ENCODE measurements around the gene GCNT2.
"Not testable (repeated sequence)": the region's sequence is repeated elsewhere in the genome, so short reads cannot be mapped to it uniquely, and the experiment has no call there.

The GCNT2 gene

DNA sequence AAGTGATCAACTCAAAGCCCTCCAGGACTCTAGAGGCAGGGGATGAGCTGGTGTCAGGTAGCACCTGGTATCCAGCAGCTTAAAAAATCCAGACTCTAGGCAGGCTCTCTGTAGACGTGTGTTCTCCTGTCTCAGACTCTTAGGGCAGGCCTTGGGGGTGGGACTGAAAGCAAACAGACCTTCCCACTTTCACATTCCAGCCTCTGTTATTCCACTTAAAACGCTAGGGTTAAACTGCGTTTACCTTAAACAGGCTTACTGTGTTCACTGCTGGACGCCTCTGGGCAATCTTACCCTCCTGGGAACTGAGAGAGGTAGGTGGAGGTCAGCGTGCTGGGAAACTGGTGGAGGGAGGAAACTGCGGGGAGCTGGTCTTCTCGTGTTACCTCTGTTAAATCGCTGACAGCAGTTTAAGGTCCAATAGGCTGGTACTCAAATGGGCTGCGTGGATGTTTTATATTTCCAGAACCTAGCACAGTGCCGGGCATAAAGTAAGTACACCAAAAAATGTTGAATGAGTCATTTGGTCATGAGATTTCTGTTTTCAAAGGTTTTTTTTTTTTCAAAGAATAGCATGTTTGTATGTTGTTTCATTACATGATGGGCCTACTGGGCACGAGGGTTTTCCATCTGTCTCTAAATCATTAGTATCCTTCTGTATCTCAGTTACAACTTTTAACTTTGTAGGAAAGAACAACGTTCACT, at the start of gene GCNT2:
Gene GCNT2 (plus strand): TSS at position 248 of the 705 bp plus-strand sequence. CDS start 7,561 bp downstream, outside the sequence.
- peak; percentile 72 for DNase-seq

DNA sequence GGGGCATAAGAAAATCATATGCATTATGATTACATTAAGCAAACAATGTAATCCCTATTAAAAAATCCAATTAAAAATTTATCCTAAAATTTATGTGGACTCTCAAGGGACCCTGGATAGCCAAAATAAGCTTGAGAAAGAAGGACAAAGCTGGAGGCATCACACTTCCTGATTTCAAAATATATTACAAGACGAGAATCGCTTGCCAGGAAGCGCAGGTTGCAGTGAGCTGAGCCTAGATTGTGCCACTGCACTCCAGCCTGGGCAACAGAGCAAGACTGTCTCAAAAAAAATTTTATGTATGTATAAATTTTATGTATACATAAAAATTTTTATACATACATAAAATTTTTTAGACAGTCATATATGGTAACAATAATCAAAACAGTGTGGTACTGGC, 48.5 kb upstream of the GCNT2 start:
- no peak for DNase-seq

DNA sequence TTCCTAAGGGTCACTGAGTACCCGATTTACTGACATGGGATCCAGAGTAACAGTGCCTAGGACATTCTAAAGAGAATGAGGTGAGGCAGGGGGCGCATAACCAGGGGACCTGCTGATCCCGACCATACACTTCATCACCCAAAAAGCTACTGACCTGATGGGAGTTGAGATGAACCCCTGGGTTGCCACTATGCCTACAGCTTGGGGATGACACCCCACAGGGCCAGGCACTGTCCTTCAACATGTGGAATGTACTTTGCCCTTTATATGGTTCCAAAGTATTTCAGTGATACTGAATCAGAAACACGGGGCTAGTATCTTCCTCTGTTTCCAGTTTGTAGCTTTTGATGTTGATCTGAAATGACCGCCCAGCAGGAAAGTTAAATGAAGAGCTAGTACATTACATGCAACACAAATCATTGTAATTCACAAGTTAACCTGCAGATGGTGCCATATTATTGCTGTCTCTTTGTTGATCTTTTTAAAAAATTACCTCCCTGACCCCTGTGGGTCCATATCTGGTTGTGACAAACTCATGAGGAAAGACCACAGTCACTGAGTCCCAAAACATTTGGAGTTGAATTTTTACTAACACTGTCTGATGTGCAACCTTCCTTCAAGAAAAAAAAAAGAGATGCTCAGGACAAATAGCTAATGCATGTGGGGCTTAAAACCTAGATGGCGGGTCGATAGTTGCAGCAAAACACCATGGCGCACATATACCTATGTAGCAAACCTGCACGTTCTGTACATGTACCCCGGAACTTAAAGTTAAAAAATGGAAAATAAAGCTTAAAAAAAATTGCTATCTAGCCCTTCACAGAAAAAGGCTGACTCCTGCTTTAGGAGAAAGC, 42.7 kb upstream of the GCNT2 start:
- peak; percentile 77 for DNase-seq

DNA sequence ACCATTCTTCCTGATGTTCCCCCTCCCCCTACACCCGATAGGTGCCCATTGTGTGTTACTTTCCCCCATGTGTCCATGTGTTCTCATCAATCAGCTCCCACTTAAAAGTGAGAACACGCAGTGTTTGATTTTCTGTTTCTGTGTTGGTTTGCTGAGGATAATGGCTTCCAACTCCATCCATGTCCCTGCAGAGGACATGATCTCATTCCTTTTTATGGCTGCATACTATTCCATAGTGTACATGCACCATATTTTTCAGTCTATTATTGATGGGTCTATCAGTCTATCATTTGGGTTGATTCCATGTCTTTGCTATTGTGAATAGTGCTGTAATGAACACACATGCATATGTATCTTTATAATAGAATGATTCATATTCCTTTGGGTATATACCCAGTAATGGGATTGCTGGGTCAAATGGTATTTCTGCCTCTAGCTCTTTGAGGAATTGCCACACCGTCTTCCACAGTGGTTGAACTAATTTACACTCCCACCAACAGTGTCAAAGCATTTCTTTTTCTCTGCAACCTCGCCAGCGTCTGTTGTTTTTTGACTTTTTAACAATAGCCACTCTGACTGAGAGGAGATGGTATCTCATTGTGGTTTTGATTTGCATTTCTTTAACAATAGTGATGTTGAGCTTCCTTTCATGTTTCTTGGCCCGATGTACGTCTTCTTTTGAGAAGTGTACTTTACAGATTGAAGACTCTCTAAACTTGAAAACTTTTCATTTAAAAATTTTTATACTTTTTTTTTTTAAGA, 41.0 kb upstream of the GCNT2 start:
- DNase-seq: peak; percentile 13

GRCh38 chr6:10481101-10481500, 40.0 kb upstream of the GCNT2 start:
- no peak for DNase-seq

DNA sequence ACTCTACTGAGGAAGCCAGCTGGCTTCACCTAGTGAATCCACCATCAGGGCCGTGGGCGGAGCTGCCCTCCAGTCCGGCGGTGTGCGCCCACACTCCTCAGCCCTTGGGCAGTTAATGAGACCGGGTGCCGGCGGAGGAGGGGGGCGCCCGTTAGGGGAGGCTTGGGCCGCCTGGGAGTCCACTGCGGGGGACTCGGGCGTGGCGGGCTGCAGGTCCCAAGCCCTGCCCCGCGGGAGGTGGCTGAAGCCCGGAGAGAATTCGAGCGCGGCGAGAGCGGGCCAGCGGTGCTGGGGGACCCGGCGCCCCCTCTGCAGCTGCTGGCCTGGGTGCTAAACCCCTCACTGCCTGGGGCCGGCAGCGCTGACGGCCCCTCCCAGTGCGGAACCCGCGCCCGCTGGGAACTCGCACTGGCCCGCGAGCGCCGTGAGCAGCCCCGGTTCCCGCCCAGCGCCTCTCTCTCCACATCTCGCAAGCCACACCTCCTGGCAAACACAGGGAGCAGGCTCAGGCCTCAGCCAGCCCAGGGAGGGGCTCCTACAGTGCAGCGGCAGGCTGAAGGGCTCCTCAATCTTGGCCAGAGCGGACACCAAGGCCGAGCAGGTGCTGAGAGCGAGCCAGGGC, 38.4 kb upstream of the GCNT2 start:
- DNase-seq: no peak

DNA sequence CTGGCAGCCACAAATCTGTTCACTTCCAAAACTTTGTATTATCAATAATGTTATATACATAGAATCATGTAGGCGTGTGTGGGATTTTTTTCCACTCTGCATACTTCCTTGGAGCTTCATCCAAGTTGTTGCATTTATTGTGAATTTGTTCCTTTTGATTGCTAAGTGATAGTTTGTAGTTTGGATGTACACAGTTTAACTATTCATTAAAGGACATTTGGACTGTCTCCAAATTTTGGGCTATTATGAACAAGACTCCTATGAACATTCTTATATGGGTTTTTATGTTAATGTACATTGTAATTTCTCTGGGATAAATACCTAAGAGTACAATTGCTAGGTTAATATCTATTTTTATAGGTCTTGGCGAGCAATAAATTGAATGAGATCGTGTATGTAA, 36.2 kb upstream of the GCNT2 start:
- DNase-seq: no peak

GRCh38 chr6:10485406-10485805, 35.7 kb upstream of the GCNT2 start:
- no peak for DNase-seq

DNA sequence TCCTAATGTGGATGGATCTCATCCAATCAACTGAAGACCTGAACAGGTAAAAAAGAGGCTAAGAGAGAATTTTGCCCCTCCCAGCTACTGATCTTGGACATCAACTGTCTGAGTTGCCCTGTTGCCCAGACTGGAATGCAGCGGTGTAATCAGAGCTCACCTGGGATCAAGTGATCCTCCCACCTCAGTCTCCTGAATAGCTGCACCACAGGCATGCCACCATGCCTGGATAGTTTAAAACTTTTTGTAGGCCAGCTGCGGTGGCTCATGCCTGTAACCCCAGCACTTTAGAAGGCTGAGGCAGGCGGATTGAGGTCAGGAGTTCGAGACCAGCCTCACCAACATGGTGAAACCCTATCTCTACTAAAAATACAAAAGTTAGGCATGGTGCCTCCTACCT, 34.9 kb upstream of the GCNT2 start:
- no peak for DNase-seq

DNA sequence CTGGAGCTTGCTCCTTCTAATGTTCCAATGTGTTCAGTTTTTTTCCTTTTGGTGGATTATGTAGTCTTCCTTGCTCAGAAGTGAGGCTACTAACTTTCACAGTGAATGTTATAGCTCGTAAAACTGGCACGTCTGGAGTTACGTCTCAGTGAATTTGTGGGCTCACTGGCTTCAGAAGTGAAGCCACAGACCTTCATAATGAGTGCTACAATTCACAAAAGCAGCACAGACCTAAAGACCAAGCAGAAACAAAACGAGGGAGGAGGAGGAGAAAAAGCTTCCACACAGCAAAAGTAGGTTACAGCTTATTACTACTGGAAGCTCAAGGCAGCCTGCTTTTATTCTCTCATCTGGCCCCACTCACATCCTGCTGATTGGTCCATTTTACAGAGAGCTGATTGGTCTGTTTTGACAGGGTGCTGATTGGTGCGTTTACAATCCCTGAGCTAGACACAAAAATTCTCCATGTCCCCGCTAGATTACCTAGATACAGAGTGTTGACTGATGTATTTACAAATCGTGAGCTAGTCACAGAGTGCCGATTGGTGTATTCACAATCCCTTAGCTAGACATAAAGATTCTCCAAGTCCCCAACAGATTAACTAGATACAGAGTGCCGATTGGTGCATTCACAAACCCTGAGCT, 34.1 kb upstream of the GCNT2 start:
- not testable (repeated sequence) for DNase-seq

- no peak for DNase-seq
These were observed 33.4 kb upstream of the GCNT2 start for GRCh38 chr6:10487668-10488327.

DNA sequence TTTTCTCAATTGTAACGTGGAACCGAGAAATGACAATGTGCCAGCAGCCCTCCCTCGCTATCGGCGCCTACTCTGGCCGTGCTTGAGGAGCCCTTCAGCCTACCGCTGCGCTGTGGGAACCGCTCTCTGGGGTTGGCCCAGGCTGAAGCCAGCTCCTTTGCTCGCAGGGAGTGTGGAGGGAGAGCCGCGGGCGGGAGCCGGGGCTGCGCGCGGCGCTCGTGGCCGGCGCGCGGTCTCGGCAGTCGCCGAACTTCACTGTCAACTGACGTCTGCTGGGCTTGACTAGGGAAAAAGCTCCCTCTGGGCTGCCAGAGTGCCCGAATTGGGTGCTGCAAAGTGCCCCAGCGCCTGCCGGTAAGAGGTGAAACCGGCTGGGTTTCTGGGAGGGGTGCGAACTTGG, 29.7 kb upstream of the GCNT2 start:
- DNase-seq: no peak

DNA sequence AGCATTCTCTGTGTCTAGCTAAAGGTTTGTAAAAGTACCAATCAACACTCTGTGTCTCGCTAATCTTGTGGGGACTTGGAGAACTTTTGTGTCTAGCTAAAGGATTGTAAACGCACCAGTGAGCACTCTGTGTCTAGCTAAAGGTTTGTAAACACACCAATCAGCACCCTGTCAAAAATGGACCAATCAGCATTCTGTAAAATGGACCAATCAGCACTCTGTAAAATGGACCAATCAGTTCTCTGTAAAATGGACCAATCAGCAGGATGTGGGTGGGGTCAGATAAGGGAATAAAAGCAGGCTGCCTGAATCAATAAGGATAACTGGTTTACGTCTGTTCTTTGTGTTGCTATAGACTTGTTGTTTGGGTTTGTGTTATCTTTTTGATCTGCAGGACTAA, 29.2 kb upstream of the GCNT2 start:
- not testable (repeated sequence) for DNase-seq

DNA sequence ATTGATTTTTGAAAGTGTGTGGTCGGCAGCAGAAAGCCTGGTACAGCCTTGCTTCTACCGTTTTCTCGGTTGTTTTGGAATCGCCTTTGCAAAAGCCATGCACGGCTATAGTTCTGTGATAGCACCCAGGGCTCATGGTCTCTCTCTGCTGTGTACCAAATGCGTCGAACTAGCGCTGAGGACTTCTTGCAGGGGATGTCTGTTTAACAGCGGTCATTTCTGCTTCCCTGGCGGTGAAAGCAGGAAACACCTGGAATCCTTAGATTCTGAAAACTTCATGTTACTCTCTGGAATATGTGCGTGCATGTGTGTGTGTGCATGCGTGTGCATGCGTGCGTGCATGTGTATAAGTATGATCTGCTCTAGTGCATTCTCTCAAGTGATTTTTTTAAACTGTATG, 26.1 kb upstream of the GCNT2 start:
- peak; percentile 23 for DNase-seq

- no peak for DNase-seq
These were observed 15.6 kb upstream of the GCNT2 start for GRCh38 chr6:10505529-10505928.

DNA sequence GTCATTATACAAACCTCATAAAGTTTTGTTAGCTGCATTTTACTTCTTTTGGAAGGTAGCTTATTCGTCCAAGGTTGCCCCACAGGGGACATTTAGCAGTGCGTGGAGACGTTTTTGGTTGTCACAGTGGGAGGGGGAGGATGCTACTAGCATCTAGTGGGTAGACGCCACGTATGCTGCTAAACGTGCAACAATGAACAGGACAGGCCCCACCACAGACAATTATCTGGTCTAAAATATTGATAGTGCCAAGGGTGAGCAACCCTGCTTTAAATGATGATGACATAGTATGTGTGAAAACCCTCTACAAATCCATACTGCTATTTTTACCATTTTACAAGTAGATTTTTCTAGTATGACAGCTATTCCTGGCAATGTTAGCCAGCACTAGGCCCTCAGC, 13.9 kb upstream of the GCNT2 start:
- DNase-seq: no peak

- no peak for DNase-seq
These were observed 13.4 kb upstream of the GCNT2 start for GRCh38 chr6:10507715-10508114.

- DNase-seq: peak; percentile 89
These were observed 10.4 kb upstream of the GCNT2 start for GRCh38 chr6:10510592-10511367.

DNA sequence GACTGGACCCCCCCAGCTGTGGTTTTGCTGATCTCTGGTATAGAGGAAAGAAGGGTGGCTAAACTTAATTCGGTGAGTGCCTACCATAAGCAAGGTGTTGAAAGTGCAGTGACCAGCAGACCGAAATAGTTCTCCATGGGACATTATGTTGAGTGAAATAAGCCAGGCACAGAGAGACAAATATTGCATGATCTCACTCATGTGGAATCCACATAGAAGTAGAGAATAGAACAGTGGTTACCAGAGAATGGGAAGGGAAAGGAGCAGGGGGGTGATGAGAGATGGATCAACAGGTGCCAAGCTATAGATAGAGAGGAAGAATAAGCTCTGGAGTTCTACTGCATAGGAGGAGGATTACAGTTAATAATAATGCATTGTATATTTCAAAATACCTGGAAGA, 9.7 kb upstream of the GCNT2 start:
- DNase-seq: no peak

GRCh38 chr6:10513544-10513943, 7.6 kb upstream of the GCNT2 start:
- no peak for DNase-seq
